Spleen (tissue), 7 donors: ENCODE data around the gene WNT11.

Experiments
- POLR2A ChIP-seq, 3 donors: fragments of 450-650 bp; IDR thresholded peaks; one replicate each; pipeline ENCODE4 v1.5.1; 2017; ENCODE audit warnings: antibody characterized with exemption in 3 of 3, mild to moderate bottlenecking in 1 of 3
- TF ChIP-seq, protein P1 (sequence below), 11 experiments: fragments of 200-600 bp in 7 of 11; fragments of 450-650 bp in 4 of 11; sonication (generic) in 4 of 11; IDR thresholded peaks in 8 of 11; conservative IDR thresholded peaks in 3 of 11; 1 replicate in 7 of 11; 2 replicates in 4 of 11; pipeline versions ENCODE4 v1.4.0 to v1.8.0; 2016 to 2021; ENCODE audit warnings: antibody characterized with exemption in 11 of 11, inconsistent platforms in 4 of 11, mild to moderate bottlenecking in 1 of 11
- donor health status: DM: no; HTN: no; CAD: no; lungs with moderate emphysema.
- donor health status: DM: no; HTN: no; CAD: no.
- donor health status: DM: no; HTN: no; CAD: no.

DNA sequence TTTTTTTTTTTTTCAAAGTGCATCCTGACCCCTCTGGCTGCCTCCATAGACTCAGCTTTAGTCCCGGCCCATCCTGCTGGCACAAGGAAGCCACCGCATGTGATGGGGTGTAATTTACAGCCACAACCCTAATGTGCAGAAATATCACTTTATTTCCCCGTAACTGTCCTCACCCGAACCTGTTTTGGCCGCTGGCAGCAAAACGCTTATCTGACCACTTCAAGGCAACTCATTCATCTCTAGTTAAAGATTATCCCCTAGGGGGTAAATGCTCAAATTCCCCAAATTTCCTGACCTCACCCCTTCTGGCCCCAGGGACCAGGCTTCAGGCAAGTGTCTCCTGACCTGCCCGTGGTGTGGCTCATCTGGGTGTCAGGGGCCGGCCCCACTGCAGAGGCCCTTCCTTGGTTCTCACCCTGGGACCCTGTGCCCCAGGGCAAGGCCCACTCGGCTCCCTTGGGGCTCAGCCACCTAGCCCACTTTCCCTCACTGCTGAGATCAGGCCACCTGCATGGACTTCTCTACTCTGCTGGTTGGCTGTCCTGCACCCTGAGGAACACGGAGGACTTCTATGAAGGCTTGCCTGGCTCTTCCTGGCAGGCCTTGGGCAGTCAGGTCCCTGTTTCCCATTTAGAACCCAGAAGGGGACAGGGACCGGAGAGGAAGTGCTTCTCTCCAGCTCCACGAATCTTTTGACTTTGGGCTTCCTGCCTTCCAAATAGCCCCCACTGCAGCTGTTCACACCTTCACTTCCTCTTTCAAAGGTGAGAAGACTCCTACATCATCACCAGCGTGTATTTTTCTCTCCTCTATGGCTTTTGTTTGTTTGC lies 53.3 kb downstream of the WNT11 start:
- TF ChIP-seq POLR2A (IDR thresholded peaks at IDR 0.05) = no peak
- TF ChIP-seq, protein P1, sequence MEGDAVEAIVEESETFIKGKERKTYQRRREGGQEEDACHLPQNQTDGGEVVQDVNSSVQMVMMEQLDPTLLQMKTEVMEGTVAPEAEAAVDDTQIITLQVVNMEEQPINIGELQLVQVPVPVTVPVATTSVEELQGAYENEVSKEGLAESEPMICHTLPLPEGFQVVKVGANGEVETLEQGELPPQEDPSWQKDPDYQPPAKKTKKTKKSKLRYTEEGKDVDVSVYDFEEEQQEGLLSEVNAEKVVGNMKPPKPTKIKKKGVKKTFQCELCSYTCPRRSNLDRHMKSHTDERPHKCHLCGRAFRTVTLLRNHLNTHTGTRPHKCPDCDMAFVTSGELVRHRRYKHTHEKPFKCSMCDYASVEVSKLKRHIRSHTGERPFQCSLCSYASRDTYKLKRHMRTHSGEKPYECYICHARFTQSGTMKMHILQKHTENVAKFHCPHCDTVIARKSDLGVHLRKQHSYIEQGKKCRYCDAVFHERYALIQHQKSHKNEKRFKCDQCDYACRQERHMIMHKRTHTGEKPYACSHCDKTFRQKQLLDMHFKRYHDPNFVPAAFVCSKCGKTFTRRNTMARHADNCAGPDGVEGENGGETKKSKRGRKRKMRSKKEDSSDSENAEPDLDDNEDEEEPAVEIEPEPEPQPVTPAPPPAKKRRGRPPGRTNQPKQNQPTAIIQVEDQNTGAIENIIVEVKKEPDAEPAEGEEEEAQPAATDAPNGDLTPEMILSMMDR (IDR thresholded peaks at IDR 0.05 in 8 of 11, conservative IDR thresholded peaks at IDR 0.05 in 3 of 11) = no peak
